LNCAP (cell line): ENCODE measurements around the gene TECTA.

Source experiments
- TF ChIP-seq, protein P1 (sequence below): fragments of 450-650 bp; IDR thresholded peaks from 2 replicates; pipeline ENCODE4 v1.5.1; 2017; ENCODE audit warnings: mild to moderate bottlenecking

TECTA gene

GRCh38 chr11:121212536-121213361 is 111.7 kb downstream of the TECTA start:
- TF ChIP-seq, protein P1, sequence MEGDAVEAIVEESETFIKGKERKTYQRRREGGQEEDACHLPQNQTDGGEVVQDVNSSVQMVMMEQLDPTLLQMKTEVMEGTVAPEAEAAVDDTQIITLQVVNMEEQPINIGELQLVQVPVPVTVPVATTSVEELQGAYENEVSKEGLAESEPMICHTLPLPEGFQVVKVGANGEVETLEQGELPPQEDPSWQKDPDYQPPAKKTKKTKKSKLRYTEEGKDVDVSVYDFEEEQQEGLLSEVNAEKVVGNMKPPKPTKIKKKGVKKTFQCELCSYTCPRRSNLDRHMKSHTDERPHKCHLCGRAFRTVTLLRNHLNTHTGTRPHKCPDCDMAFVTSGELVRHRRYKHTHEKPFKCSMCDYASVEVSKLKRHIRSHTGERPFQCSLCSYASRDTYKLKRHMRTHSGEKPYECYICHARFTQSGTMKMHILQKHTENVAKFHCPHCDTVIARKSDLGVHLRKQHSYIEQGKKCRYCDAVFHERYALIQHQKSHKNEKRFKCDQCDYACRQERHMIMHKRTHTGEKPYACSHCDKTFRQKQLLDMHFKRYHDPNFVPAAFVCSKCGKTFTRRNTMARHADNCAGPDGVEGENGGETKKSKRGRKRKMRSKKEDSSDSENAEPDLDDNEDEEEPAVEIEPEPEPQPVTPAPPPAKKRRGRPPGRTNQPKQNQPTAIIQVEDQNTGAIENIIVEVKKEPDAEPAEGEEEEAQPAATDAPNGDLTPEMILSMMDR: no peak

- TF ChIP-seq, protein P1: no peak
Observed at GRCh38 chr11:121213362-121213893, 112.4 kb downstream of the TECTA start.

GRCh38 chr11:121214861-121215260 is 113.8 kb downstream of the TECTA start:
- TF ChIP-seq, protein P1: no peak

- TF ChIP-seq, protein P1: no peak
Observed at GRCh38 chr11:121221496-121222200, 120.6 kb downstream of the TECTA start.

- TF ChIP-seq, protein P1: no peak
Observed at GRCh38 chr11:121223161-121223560, 122.1 kb downstream of the TECTA start.

GRCh38 chr11:121225382-121225781 is 124.3 kb downstream of the TECTA start:
- TF ChIP-seq, protein P1: no peak

- TF ChIP-seq, protein P1: no peak
Observed at GRCh38 chr11:121226415-121227263, 125.6 kb downstream of the TECTA start.
